ENCODE data around the gene CLMN. TPM values are rescaled to one million over a fixed set of nuclear protein-coding genes. Genes with fewer than 3 reads are reported as not detected.

CLMN gene
- total and polyA plus RNA-seq, 10 of the 15 experiments (the other 5 are each of a cell fraction or from before 2014, with no cell fraction given), result 7.8 to 49.3 (median 18.5) TPM

DNA sequence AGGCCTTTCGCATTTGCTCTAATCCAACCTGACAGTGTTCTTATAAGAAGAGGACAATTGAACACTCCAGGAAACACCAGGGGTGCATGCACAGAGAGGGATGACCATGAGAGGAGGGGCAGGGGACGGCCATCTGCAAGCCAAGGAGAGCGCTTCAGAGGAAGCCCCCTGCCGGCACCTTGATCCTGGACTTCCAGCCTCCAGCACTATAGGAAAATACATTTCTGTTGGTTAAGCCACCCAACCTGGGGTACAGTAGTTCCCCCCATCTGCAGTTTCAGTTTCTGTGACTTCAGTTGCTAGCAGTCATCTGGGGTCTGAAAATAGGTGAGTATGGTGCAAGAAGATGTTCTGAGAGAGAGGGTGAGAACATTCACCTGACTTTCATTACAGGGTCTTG, 64.7 kb downstream of the CLMN start (continued):
- TF ChIP-seq ETV6 (conservative IDR thresholded peaks at IDR 0.05 in 1 of 2, IDR thresholded peaks at IDR 0.05 in 1 of 2; ENCODE audit: borderline replicate concordance in 1 of 2, low read depth in 1 of 2), result peak in 1 of 2 experiments; percentile 71; a peak in 1 of 4 replicates
- no peak for TF ChIP-seq ZZZ3 (IDR thresholded peaks at IDR 0.05; ENCODE audit: control insufficient read depth, insufficient read length, low read depth)
- TF ChIP-seq FOXM1 (IDR thresholded peaks at IDR 0.05; ENCODE audit: low read depth, low read length), result 0 out of 2 replicates have a peak, but pooled peaks have one; percentile 42
- TF ChIP-seq KLF5 (IDR thresholded peaks at IDR 0.05; ENCODE audit: partially characterized antibody), result no peak
- TF ChIP-seq CEBPB (IDR thresholded peaks at IDR 0.05; ENCODE audit: borderline replicate concordance in 1 of 2, low read depth in 2 of 2, low read length in 2 of 2), result no peak
- TF ChIP-seq RAD21 (IDR thresholded peaks at IDR 0.05; ENCODE audit: insufficient read depth, low read depth, low read length), result peak; percentile 24; the same call in 1 of the 2 replicates
- TF ChIP-seq JUNB (IDR thresholded peaks at IDR 0.05), result peak; percentile 58
- TF ChIP-seq, protein P1, sequence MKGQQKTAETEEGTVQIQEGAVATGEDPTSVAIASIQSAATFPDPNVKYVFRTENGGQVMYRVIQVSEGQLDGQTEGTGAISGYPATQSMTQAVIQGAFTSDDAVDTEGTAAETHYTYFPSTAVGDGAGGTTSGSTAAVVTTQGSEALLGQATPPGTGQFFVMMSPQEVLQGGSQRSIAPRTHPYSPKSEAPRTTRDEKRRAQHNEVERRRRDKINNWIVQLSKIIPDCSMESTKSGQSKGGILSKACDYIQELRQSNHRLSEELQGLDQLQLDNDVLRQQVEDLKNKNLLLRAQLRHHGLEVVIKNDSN (IDR thresholded peaks at IDR 0.05; ENCODE audit: borderline replicate concordance, extremely low read length, insufficient read depth, low read depth, low read length), result no peak
- TF ChIP-seq TARDBP (IDR thresholded peaks at IDR 0.05; ENCODE audit: borderline replicate concordance), result no peak
- no peak for TF ChIP-seq BMI1 (IDR thresholded peaks at IDR 0.05; ENCODE audit: borderline replicate concordance)
- TF ChIP-seq ZNF24 (IDR thresholded peaks at IDR 0.05), result no peak
- TF ChIP-seq POLR2AphosphoS2 (IDR thresholded peaks at IDR 0.05; ENCODE audit: low read depth, low read length), result no peak
- no peak for TF ChIP-seq GABPA (IDR thresholded peaks at IDR 0.05; ENCODE audit: low read depth)
- no peak for TF ChIP-seq TCF3 (IDR thresholded peaks at IDR 0.05; ENCODE audit: borderline replicate concordance, insufficient read depth, low read depth, low read length)
- TF ChIP-seq RB1 (IDR thresholded peaks at IDR 0.05; ENCODE audit: borderline replicate concordance), result no peak
- no peak for TF ChIP-seq SIX5 (IDR thresholded peaks at IDR 0.05; ENCODE audit: low read depth, low read length, severe bottlenecking)
- no peak for TF ChIP-seq FOS (IDR thresholded peaks at IDR 0.05; ENCODE audit: borderline replicate concordance, extremely low read depth, insufficient read length)
- TF ChIP-seq ZNF622 (IDR thresholded peaks at IDR 0.05), result no peak
- TF ChIP-seq EGR1 (IDR thresholded peaks at IDR 0.05; ENCODE audit: borderline replicate concordance in 1 of 2, low read depth in 2 of 2, low read length in 2 of 2), result no peak
- no peak for TF ChIP-seq CREB1 (IDR thresholded peaks at IDR 0.05; ENCODE audit: low read depth)
- TF ChIP-seq, protein P2, sequence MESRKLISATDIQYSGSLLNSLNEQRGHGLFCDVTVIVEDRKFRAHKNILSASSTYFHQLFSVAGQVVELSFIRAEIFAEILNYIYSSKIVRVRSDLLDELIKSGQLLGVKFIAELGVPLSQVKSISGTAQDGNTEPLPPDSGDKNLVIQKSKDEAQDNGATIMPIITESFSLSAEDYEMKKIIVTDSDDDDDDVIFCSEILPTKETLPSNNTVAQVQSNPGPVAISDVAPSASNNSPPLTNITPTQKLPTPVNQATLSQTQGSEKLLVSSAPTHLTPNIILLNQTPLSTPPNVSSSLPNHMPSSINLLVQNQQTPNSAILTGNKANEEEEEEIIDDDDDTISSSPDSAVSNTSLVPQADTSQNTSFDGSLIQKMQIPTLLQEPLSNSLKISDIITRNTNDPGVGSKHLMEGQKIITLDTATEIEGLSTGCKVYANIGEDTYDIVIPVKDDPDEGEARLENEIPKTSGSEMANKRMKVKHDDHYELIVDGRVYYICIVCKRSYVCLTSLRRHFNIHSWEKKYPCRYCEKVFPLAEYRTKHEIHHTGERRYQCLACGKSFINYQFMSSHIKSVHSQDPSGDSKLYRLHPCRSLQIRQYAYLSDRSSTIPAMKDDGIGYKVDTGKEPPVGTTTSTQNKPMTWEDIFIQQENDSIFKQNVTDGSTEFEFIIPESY (IDR thresholded peaks at IDR 0.05), result no peak
- TF ChIP-seq JUND (IDR thresholded peaks at IDR 0.05; ENCODE audit: low read depth, low read length), result no peak
- TF ChIP-seq, protein P3, sequence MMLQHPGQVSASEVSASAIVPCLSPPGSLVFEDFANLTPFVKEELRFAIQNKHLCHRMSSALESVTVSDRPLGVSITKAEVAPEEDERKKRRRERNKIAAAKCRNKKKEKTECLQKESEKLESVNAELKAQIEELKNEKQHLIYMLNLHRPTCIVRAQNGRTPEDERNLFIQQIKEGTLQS (IDR thresholded peaks at IDR 0.05; ENCODE audit: borderline replicate concordance, extremely low read depth, low read depth, low read length), result no peak
- no peak for TF ChIP-seq MEF2A (IDR thresholded peaks at IDR 0.05; ENCODE audit: insufficient read depth, low read depth, low read length)
- no peak for TF ChIP-seq NR2F1 (conservative IDR thresholded peaks at IDR 0.05)
- TF ChIP-seq BCL11A (IDR thresholded peaks at IDR 0.05; ENCODE audit: low read depth, low read length), result no peak
- TF ChIP-seq, protein P4, sequence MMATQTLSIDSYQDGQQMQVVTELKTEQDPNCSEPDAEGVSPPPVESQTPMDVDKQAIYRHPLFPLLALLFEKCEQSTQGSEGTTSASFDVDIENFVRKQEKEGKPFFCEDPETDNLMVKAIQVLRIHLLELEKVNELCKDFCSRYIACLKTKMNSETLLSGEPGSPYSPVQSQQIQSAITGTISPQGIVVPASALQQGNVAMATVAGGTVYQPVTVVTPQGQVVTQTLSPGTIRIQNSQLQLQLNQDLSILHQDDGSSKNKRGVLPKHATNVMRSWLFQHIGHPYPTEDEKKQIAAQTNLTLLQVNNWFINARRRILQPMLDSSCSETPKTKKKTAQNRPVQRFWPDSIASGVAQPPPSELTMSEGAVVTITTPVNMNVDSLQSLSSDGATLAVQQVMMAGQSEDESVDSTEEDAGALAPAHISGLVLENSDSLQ (IDR thresholded peaks at IDR 0.05), result no peak
- no peak for TF ChIP-seq SUZ12 (IDR thresholded peaks at IDR 0.05; ENCODE audit: unreplicated experiment)

All from GM12878 (cell line).